A549 (cell line): ENCODE results near the gene PLGRKT. TPM values are rescaled to one million over a fixed set of nuclear protein-coding genes. Genes with fewer than 3 reads are reported as not detected.

Source experiments
- ATAC-seq, 2 experiments: fragments of 200-7000 bp in 1 of 2; fragments of >200 bp in 1 of 2; cut with Nextera tagmentation in 1 of 2; cut with Tn5 transposase in 1 of 2; 3 replicates each; pipeline versions ENCODE4 v1.8.0 to v1.9.1; 2018 to 2020; ENCODE audit warnings: mild to moderate bottlenecking in 1 of 2, moderate library complexity in 1 of 2
- CTCF ChIA-PET: fragments of 300-600 bp; sonication (Branson Sonifier 250); formaldehyde crosslinking; extraction: SDS; loops from one replicate; lab custom pipeline; 2021; ENCODE audit warnings: antibody characterized with exemption, inconsistent platforms; lab: Yijun Ruan, JAX
- POLR2A ChIA-PET: fragments of 350-600 bp; formaldehyde crosslinking; extraction: SDS; loops from one replicate; lab custom pipeline; 2021; ENCODE audit warnings: antibody characterized with exemption, inconsistent platforms; lab: Yijun Ruan, JAX
- DNase-seq, 2 experiments: peaks; one replicate each; pipeline versions ENCODE4 v3.0.0 to v3.0.0-alpha.2; 2011 to 2016; ENCODE audit warnings: low read depth in 1 of 2, low spot score in 1 of 2
- FAIRE-seq: peaks from 2 replicates; lab custom pipeline; 2011; peaks lifted over from hg19 to GRCh38; lab: Jason Lieb, UNC
- H3K27ac ChIP-seq, 2 experiments: fragments of >200 bp; sonication (Bioruptor Twin); formaldehyde crosslinking; 3 replicates each; pipeline ENCODE4 v1.5.1; 2016 to 2017
- H3K4me1 ChIP-seq: fragments of >200 bp; sonication (Bioruptor Twin); formaldehyde crosslinking; 3 replicates; pipeline ENCODE4 v1.6.1; 2016
- H3K4me2 ChIP-seq: fragments of >200 bp; sonication (Bioruptor Twin); formaldehyde crosslinking; 3 replicates; pipeline ENCODE4 v1.6.1; 2016
- H3K4me3 ChIP-seq: fragments of >200 bp; sonication (Bioruptor Twin); formaldehyde crosslinking; 3 replicates; pipeline ENCODE4 v1.5.1; 2016
- H3K9me3 ChIP-seq: fragments of >200 bp; sonication (Bioruptor Twin); formaldehyde crosslinking; 3 replicates; pipeline ENCODE4 v1.6.1; 2016
- ATOH8 ChIP-seq: fragments of 250-450 bp; sonication (Bioruptor Pico); IDR thresholded peaks from 2 replicates; pipeline ENCODE4 v1.5.0; 2020; ENCODE audit warnings: low read depth, mild to moderate bottlenecking, moderate library complexity
- BHLHE40 ChIP-seq: IDR thresholded peaks from 2 replicates; pipeline ENCODE4 v1.6.1; 2012; ENCODE audit warnings: low read depth, low read length, inconsistent platforms
- FOSL2 ChIP-seq, 2 experiments: fragments of 450-650 bp in 1 of 2; fragments of >200 bp in 1 of 2; sonication (Bioruptor Twin) in 1 of 2; formaldehyde crosslinking; IDR thresholded peaks; 2 replicates each; pipeline versions ENCODE4 v1.5.0 to v1.6.1; 2016 to 2020; ENCODE audit warnings: mild to moderate bottlenecking in 1 of 2, moderate library complexity in 1 of 2
- MAZ ChIP-seq: fragments of 150-350 bp; IDR thresholded peaks from 2 replicates; pipeline ENCODE4 v1.6.1; 2014; ENCODE audit warnings: antibody characterized with exemption, low read depth, low read length, borderline replicate concordance
- NPAS2 ChIP-seq: fragments of 250-450 bp; sonication (Bioruptor Pico); IDR thresholded peaks from 2 replicates; pipeline ENCODE4 v1.8.0; 2022; ENCODE audit warnings: mild to moderate bottlenecking, moderate library complexity, borderline replicate concordance
- PBX3 ChIP-seq: IDR thresholded peaks from 2 replicates; pipeline ENCODE4 v1.6.1; 2012
- RAD21 ChIP-seq, 2 experiments: fragments of >200 bp in 1 of 2; sonication (Bioruptor Twin) in 1 of 2; formaldehyde crosslinking in 1 of 2; IDR thresholded peaks in 1 of 2; conservative IDR thresholded peaks in 1 of 2; 2 replicates in 1 of 2; 3 replicates in 1 of 2; pipeline ENCODE4 v1.6.1; 2012 to 2018; ENCODE audit warnings: inconsistent platforms in 1 of 2
- RFX5 ChIP-seq: fragments of 450-650 bp; IDR thresholded peaks from 2 replicates; pipeline ENCODE4 v1.7.1; 2014; ENCODE audit warnings: antibody characterized with exemption, mild to moderate bottlenecking, moderate library complexity
- SREBF2 ChIP-seq: fragments of 450-650 bp; IDR thresholded peaks from 2 replicates; pipeline ENCODE4 v1.6.1; 2014; ENCODE audit warnings: mild to moderate bottlenecking, moderate library complexity
- TFCP2L1 ChIP-seq: fragments of 250-450 bp; sonication (Bioruptor Pico); IDR thresholded peaks from 2 replicates; pipeline ENCODE4 v1.5.0; 2021; ENCODE audit warnings: mild to moderate bottlenecking
- ZFP36 ChIP-seq: fragments of 450-650 bp; IDR thresholded peaks from 2 replicates; pipeline ENCODE4 v1.6.1; 2014; ENCODE audit warnings: borderline replicate concordance; ENCODE audit not compliant: partially characterized antibody
- WGBS: methylation state at CpG from one replicate; pipeline ENCODE4 v1.1.6; 2017; ENCODE audit errors: missing lambda C conversion rate; 5-methylcytosine and 5-hydroxymethylcytosine counted together
- polyA plus RNA-seq, 4 experiments: library from polyadenylated mRNA; depleted of rRNA in 3 of 4; stranded (reverse); fragments of >200 nt; fragmentation: RNase III in 1 of 4; extraction: RNeasy Plus Mini Kit Qiagen cat#74134 plus additional on column Dnase treatment in 1 of 4; gene quantifications; 2 replicates in 3 of 4; 3 replicates in 1 of 4; pipeline ENCODE4 v1.2.3, GENCODE V29; 2011 to 2017
- TF ChIP-seq, protein P1 (sequence below): fragments of 450-650 bp; IDR thresholded peaks from 2 replicates; pipeline ENCODE4 v1.6.1; 2014; ENCODE audit warnings: antibody characterized with exemption

PLGRKT gene
- polyA plus RNA-seq, 2 of the 4 experiments (the other 2 are of a cell fraction) = 24.3 to 37.7 TPM

GRCh38 chr9:5460157-5460556 is 22.4 kb upstream of the PLGRKT start:
- POLR2A ChIA-PET = interaction anchor here (1.4 kb wide), 1 partner anchor 23 kb away, joined by 4 read pairs; the partner anchor contains the start of gene PLGRKT

DNA sequence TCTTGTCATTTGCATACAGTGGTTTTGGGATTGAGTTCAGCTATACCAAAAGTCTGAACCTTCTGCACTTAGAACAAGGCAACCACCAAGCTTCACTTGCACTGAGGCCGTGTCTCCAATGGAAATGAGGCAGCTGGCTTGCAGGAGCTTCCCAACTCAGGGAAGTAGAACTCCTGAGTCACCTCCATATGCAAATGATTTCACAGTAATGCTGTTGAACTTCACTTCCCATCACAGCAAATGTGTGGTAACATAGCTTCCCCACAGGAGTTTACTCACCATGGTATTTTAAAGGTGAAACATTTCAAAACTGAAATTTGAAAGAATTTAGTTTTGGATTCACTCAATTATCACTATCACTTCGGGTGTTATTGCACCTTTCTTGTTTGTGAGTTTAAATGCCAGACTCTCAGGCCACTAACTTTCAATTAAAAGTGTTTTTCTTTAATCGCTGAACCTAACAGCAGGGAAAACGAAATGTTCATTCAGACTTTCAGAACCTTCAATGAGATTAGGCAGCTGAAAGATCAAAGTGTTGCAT is 21.6 kb upstream of the PLGRKT start:
- FAIRE-seq = no peak
- no peak for ATAC-seq
- ChIA-PET CTCF (interaction anchor here (1.4 to 2.3 kb wide), 3 partner anchors 9 to 141 kb away, joined by 5 to 11 read pairs (median 9); partner anchors contain the start of gene CD274), POLR2A (interaction anchor here (1.4 kb wide), 1 partner anchor 22 kb away, joined by 4 read pairs; the partner anchor contains the start of gene PLGRKT)
- WGBS = 69% methylated on average over 4 of the region's 4 CpGs
- Histone ChIP-seq H3K4me3 (no peak overlapping the region), H3K4me2 (no peak overlapping the region), H3K9me3 (no peaks in the 10 kb centered on the region), H3K27ac (no peak overlapping the region), H3K4me1 (peaks cover 13% of the 10 kb centered on the region)
- no peak for DNase-seq
- TF ChIP-seq ATOH8 (CRISPR knock-in tag) (no peak), PBX3 (no peak), TFCP2L1 (CRISPR knock-in tag) (no peak)

More at GRCh38 chr9:5460157-5460556, 22.4 kb upstream of the PLGRKT start:
- Histone ChIP-seq H3K27ac (no peak overlapping the region), H3K4me3 (no peak overlapping the region), H3K4me2 (no peak overlapping the region), H3K9me3 (no peaks in the 10 kb centered on the region), H3K4me1 (peaks cover 5% of the 10 kb centered on the region)
- DNase-seq (no peak), FAIRE-seq (no peak), ATAC-seq (no peak)
- CTCF ChIA-PET = interaction anchor here (1.0 to 2.3 kb wide), 4 partner anchors 10 to 140 kb away, joined by 3 to 11 read pairs (median 7); partner anchors contain the start of genes CD274 and PLGRKT
- TF ChIP-seq BHLHE40 = no peak
- WGBS = 70% methylated on average over 1 of the region's 1 CpG

DNA sequence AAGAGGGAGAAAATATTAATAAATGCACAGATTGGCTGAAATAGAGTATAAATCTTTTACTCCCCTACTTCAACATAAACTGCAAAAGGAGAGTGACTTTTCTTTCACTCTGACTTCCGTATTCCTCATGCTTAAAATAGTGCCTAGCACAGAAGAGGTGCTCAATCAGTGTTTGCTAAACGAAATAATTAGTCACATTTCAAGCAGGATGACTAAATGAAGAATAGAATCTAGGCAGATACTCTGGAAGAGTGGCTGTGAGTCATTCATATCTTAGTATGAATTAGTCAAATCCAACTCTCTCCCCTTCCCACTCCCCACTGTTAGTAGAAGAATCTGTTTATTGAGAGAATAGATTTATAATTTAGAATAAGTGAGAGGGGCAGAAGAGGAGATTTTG is 17.5 kb upstream of the PLGRKT start:
- ChIA-PET CTCF (interaction anchor here (0.7 to 0.9 kb wide), 2 partner anchors 8 to 269 kb away, joined by 3 read pairs; no protein-coding TSS in a partner anchor), POLR2A (no interaction called here)
- H3K4me3 ChIP-seq = no peak overlapping the region
- 7% methylated on average over 2 of the region's 2 CpGs for WGBS
- peak overlapping the region in 1 of 2 experiments; percentile 40; a peak in 2 of 6 replicates for H3K27ac ChIP-seq
- ATAC-seq = no peak
- FAIRE-seq = no peak
- peaks cover 30% of the 10 kb centered on the region for H3K4me1 ChIP-seq
- DNase-seq = peak in 1 of 2 experiments; percentile 20
- no peaks in the 10 kb centered on the region for H3K9me3 ChIP-seq
- H3K4me2 ChIP-seq = peak overlapping the region; percentile 45
- no peak for TF ChIP-seq FOSL2 (IDR thresholded peaks at IDR 0.05)
- TF ChIP-seq FOSL2 (CRISPR knock-in tag; IDR thresholded peaks at IDR 0.05) = peak; percentile 63; the same call in 1 of the 2 replicates
- TF ChIP-seq, protein P1, sequence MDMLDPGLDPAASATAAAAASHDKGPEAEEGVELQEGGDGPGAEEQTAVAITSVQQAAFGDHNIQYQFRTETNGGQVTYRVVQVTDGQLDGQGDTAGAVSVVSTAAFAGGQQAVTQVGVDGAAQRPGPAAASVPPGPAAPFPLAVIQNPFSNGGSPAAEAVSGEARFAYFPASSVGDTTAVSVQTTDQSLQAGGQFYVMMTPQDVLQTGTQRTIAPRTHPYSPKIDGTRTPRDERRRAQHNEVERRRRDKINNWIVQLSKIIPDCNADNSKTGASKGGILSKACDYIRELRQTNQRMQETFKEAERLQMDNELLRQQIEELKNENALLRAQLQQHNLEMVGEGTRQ = no peak

DNA sequence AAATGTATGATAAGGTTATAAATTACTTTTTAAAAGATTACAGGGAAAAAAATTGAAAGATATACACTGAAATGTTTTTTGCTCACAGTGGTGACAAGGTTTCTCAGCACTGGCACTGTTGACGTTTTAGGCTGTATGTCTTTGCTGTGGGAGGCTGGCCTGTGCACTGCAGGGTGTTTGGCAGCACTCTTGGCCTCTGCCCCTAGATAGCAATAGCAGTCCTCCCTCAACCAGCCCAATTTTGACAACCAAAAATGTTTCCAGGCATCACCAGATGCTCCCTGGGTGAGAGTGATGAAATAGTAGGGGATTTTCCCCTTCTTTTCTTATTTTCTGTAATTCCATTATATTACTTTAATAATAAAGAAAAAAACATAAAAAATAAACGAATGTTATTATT is 15.9 kb upstream of the PLGRKT start:
- ATAC-seq (no peak), DNase-seq (no peak), FAIRE-seq (no peak)
- H3K4me1 ChIP-seq = peaks cover 41% of the 10 kb centered on the region
- ChIA-PET POLR2A (no interaction called here), CTCF (no interaction called here)
- TF ChIP-seq SREBF2 (no peak), PBX3 (no peak), ZFP36 (no peak), FOSL2 (IDR thresholded peaks at IDR 0.05) (no peak), FOSL2 (CRISPR knock-in tag; IDR thresholded peaks at IDR 0.05) (no peak), RAD21 (conservative IDR thresholded peaks at IDR 0.05 in 1 of 2, IDR thresholded peaks at IDR 0.05 in 1 of 2) (no peak), NPAS2 (no peak), RFX5 (no peak), MAZ (no peak)
- H3K27ac ChIP-seq = peak overlapping the region in 1 of 2 experiments; percentile 37; a peak in 1 of 6 replicates
- no peaks in the 10 kb centered on the region for H3K9me3 ChIP-seq
- WGBS = 30% methylated on average over 2 of the region's 2 CpGs
- peak overlapping the region; percentile 14 for H3K4me2 ChIP-seq
- H3K4me3 ChIP-seq = no peak overlapping the region
